ENCODE data around the gene NRP2. TPM values are rescaled to one million over a fixed set of nuclear protein-coding genes. Genes with fewer than 3 reads are reported as not detected.

NRP2 gene
- total and polyA plus RNA-seq, 4 experiments from 2014 or later = 1.1 to 2.1 TPM; not detected in 2

GRCh38 chr2:205836477-205837221 lies 154.3 kb downstream of the NRP2 start:
- no peak overlapping the region for H3K4me3 Mint-ChIP-seq
- Histone ChIP-seq H3K9me3 (ENCODE audit: control insufficient read depth in 1 of 2, low read length in 2 of 2) (no peaks in the 10 kb centered on the region), H3K4me1 (ENCODE audit: insufficient read depth, low read length) (no peaks in the 10 kb centered on the region), H3K4me3 (ENCODE audit: low read length in 2 of 2) (no peak overlapping the region), H3K36me3 (ENCODE audit: insufficient read depth, low read length) (no peaks in the 10 kb centered on the region), H3K27me3 (ENCODE audit: insufficient read depth, low read length) (no peaks in the 10 kb centered on the region), H3K27ac (ENCODE audit: low read depth, low read length) (no peak overlapping the region)
- intact Hi-C loops (cut with micrococcal nuclease) = no loop called here
- no peak for DNase-seq
- no peaks in the 10 kb centered on the region for H3K36me3 Mint-ChIP-seq
- ChIA-PET POLR2A (ENCODE audit: partially characterized antibody) (no interaction called here), CTCF (ENCODE audit: partially characterized antibody) (no interaction called here)
- H3K4me1 Mint-ChIP-seq = no peaks in the 10 kb centered on the region
- peaks cover 0 to 11% (median under 1%) of the 10 kb centered on the region in 8 donors for H3K9me3 Mint-ChIP-seq
- no peak overlapping the region for H3K27ac Mint-ChIP-seq
- H3K27me3 Mint-ChIP-seq = peaks cover 2 to 14% of the 10 kb centered on the region in 2 donors

- H3K4me1 ChIP-seq (ENCODE audit: insufficient read depth, low read length) = no peaks in the 10 kb centered on the region
- no peaks in the 10 kb centered on the region for H3K27me3 ChIP-seq (ENCODE audit: insufficient read depth, low read length)
- H3K4me3 Mint-ChIP-seq = no peak overlapping the region
- peaks cover 0 to 14% (median under 1%) of the 10 kb centered on the region in 8 donors for H3K9me3 Mint-ChIP-seq
- no peak for DNase-seq
- H3K36me3 Mint-ChIP-seq = no peaks in the 10 kb centered on the region
- intact Hi-C loops (cut with micrococcal nuclease) = no loop called here
- POLR2A ChIA-PET (ENCODE audit: partially characterized antibody) = no interaction called here
- no peaks in the 10 kb centered on the region for H3K9me3 ChIP-seq (ENCODE audit: control insufficient read depth in 1 of 2, low read length in 2 of 2)
- H3K27ac ChIP-seq (ENCODE audit: low read depth, low read length) = no peak overlapping the region
- no peaks in the 10 kb centered on the region for H3K36me3 ChIP-seq (ENCODE audit: insufficient read depth, low read length)
- no peaks in the 10 kb centered on the region for H3K4me1 Mint-ChIP-seq
- peaks cover 2 to 18% of the 10 kb centered on the region in 2 donors for H3K27me3 Mint-ChIP-seq
- H3K4me3 ChIP-seq (ENCODE audit: low read length in 2 of 2) = no peak overlapping the region
- no peak overlapping the region for H3K27ac Mint-ChIP-seq
- CTCF ChIA-PET (ENCODE audit: partially characterized antibody) = no interaction called here
These were observed 155.4 kb downstream of the NRP2 start for GRCh38 chr2:205837663-205838062.

GRCh38 chr2:205845446-205845845 lies 163.1 kb downstream of the NRP2 start:
- no peak for DNase-seq
- Mint-ChIP-seq H3K36me3 (no peaks in the 10 kb centered on the region), H3K4me1 (no peaks in the 10 kb centered on the region), H3K4me3 (no peak overlapping the region), H3K27ac (no peak overlapping the region), H3K9me3 (peaks cover 0 to 5% (median 0%) of the 10 kb centered on the region in 8 donors), H3K27me3 (peaks cover 6 to 11% of the 10 kb centered on the region in 2 donors)
- H3K27me3 ChIP-seq (ENCODE audit: insufficient read depth, low read length) = no peaks in the 10 kb centered on the region
- H3K9me3 ChIP-seq (ENCODE audit: control insufficient read depth in 1 of 2, low read length in 2 of 2) = no peaks in the 10 kb centered on the region
- intact Hi-C loops (cut with micrococcal nuclease) = no loop called here
- H3K27ac ChIP-seq (ENCODE audit: low read depth, low read length) = no peak overlapping the region
- no peaks in the 10 kb centered on the region for H3K4me1 ChIP-seq (ENCODE audit: insufficient read depth, low read length)
- ChIA-PET CTCF (ENCODE audit: partially characterized antibody) (no interaction called here), POLR2A (ENCODE audit: partially characterized antibody) (no interaction called here)
- no peak overlapping the region for H3K4me3 ChIP-seq (ENCODE audit: low read length in 2 of 2)
- no peaks in the 10 kb centered on the region for H3K36me3 ChIP-seq (ENCODE audit: insufficient read depth, low read length)
